Activated CD8-positive, alpha-beta T cell treated with anti-CD3 and anti-CD28 coated beads, Interleukin-2, amount 10 ng/mL, durations not matched to agents 7 days and 5 days (primary cell): ENCODE measurements around the gene SALL1. TPM values are rescaled to one million over a fixed set of nuclear protein-coding genes. Genes with fewer than 3 reads are reported as not detected.
A peak's percentile ranks its signal among the peaks of the same experiment; 100 is the strongest.

Source experiments
- ATAC-seq: fragments of 150-1000 bp; cut with Tn5 transposase; one replicate; pipeline ENCODE4 v1.10.0; 2021; ENCODE audit warnings: moderate library complexity
- CTCF ChIA-PET: fragments of 350-600 bp; sonication (Branson Sonifier 250); formaldehyde crosslinking; loops from one replicate; lab custom pipeline; 2021; ENCODE audit warnings: antibody characterized with exemption; lab: Charles Lee
- POLR2A ChIA-PET: fragments of 350-600 bp; sonication (Branson Sonifier 250); formaldehyde crosslinking; loops from one replicate; lab custom pipeline; 2021; ENCODE audit warnings: antibody characterized with exemption; lab: Charles Lee
- DNase-seq: peaks from one replicate; pipeline ENCODE4 v3.0.0-alpha.2; 2020
- H3K27ac Mint-ChIP-seq: one replicate; pipeline ENCODE4 v1.8.0; 2021; ENCODE audit warnings: mild to moderate bottlenecking, mixed read lengths
- H3K27me3 Mint-ChIP-seq: one replicate; pipeline ENCODE4 v1.8.0; 2021; ENCODE audit warnings: low read depth, mixed read lengths
- H3K36me3 Mint-ChIP-seq: one replicate; pipeline ENCODE4 v1.8.0; 2021; ENCODE audit warnings: low read depth, mixed read lengths
- H3K4me1 Mint-ChIP-seq: one replicate; pipeline ENCODE4 v1.8.0; 2021; ENCODE audit warnings: low read depth, mixed read lengths
- H3K4me3 Mint-ChIP-seq: one replicate; pipeline ENCODE4 v1.8.0; 2021; ENCODE audit warnings: mild to moderate bottlenecking, mixed read lengths
- H3K9me3 Mint-ChIP-seq: one replicate; pipeline ENCODE4 v1.8.0; 2022; ENCODE audit warnings: mixed read lengths; ENCODE audit not compliant: insufficient read depth
- total RNA-seq, 2 experiments: library from RNA; stranded (reverse); gene quantifications; one replicate each; pipeline ENCODE4 v1.2.3, GENCODE V29; 2021

Gene SALL1
- not detected for total RNA-seq

- CTCF ChIA-PET: no interaction called here
- H3K27me3 Mint-ChIP-seq: peaks cover 59% of the 10 kb centered on the region
- peak within 1 kb of the TSS; percentile 43 for H3K27ac Mint-ChIP-seq
- peaks cover 2% of the 10 kb centered on the region for H3K4me1 Mint-ChIP-seq
- H3K9me3 Mint-ChIP-seq: peaks cover 8% of the 10 kb centered on the region
- DNase-seq: no peak
- peak within 1 kb of the TSS; percentile 28 for H3K4me3 Mint-ChIP-seq
- peaks cover 15% of the 10 kb centered on the region for H3K36me3 Mint-ChIP-seq
- POLR2A ChIA-PET: no interaction called here
- ATAC-seq: no peak
These were observed at the start of gene SALL1 for GRCh38 chr16:51150888-51151320. SALL1 (minus strand) TSS chr16:51151270; CDS start chr16:51151241, 29 bp downstream.

- POLR2A ChIA-PET: no interaction called here
- CTCF ChIA-PET: no interaction called here
- ATAC-seq: no peak
- Mint-ChIP-seq H3K9me3 (peaks cover 5% of the 10 kb centered on the region), H3K4me3 (no peak overlapping the region), H3K4me1 (no peaks in the 10 kb centered on the region), H3K36me3 (no peaks in the 10 kb centered on the region), H3K27ac (no peak overlapping the region), H3K27me3 (no peaks in the 10 kb centered on the region)
- no peak for DNase-seq
These were observed 49.7 kb upstream of the SALL1 start for GRCh38 chr16:51200793-51201192.

GRCh38 chr16:51197953-51198748 lies 47.1 kb upstream of the SALL1 start:
- ChIA-PET CTCF (no interaction called here), POLR2A (no interaction called here)
- H3K4me1 Mint-ChIP-seq: no peaks in the 10 kb centered on the region
- H3K4me3 Mint-ChIP-seq: no peak overlapping the region
- H3K27ac Mint-ChIP-seq: no peak overlapping the region
- no peak for ATAC-seq
- H3K9me3 Mint-ChIP-seq: peaks cover 5% of the 10 kb centered on the region
- no peaks in the 10 kb centered on the region for H3K27me3 Mint-ChIP-seq
- no peak for DNase-seq
- H3K36me3 Mint-ChIP-seq: no peaks in the 10 kb centered on the region

GRCh38 chr16:51193879-51194278 lies 42.8 kb upstream of the SALL1 start:
- no peak for ATAC-seq
- Mint-ChIP-seq H3K36me3 (no peaks in the 10 kb centered on the region), H3K4me1 (no peaks in the 10 kb centered on the region), H3K27ac (no peak overlapping the region), H3K27me3 (no peaks in the 10 kb centered on the region), H3K9me3 (no peaks in the 10 kb centered on the region), H3K4me3 (no peak overlapping the region)
- DNase-seq: no peak
- ChIA-PET CTCF (no interaction called here), POLR2A (no interaction called here)

GRCh38 chr16:51184702-51185433 lies 33.8 kb upstream of the SALL1 start:
- no peak for DNase-seq
- ChIA-PET POLR2A (no interaction called here), CTCF (no interaction called here)
- no peaks in the 10 kb centered on the region for H3K27me3 Mint-ChIP-seq
- H3K4me1 Mint-ChIP-seq: no peaks in the 10 kb centered on the region
- H3K4me3 Mint-ChIP-seq: no peak overlapping the region
- H3K27ac Mint-ChIP-seq: no peak overlapping the region
- no peak for ATAC-seq
- H3K36me3 Mint-ChIP-seq: no peaks in the 10 kb centered on the region
- H3K9me3 Mint-ChIP-seq: no peaks in the 10 kb centered on the region

- H3K27me3 Mint-ChIP-seq: no peaks in the 10 kb centered on the region
- POLR2A ChIA-PET: no interaction called here
These were observed 30.4 kb upstream of the SALL1 start for GRCh38 chr16:51181503-51181811.

GRCh38 chr16:51180719-51181502 lies 29.8 kb upstream of the SALL1 start:
- Mint-ChIP-seq H3K27ac (no peak overlapping the region), H3K4me3 (no peak overlapping the region), H3K9me3 (no peaks in the 10 kb centered on the region), H3K36me3 (no peaks in the 10 kb centered on the region), H3K4me1 (no peaks in the 10 kb centered on the region), H3K27me3 (no peaks in the 10 kb centered on the region)
- no peak for ATAC-seq
- no peak for DNase-seq
- ChIA-PET CTCF (no interaction called here), POLR2A (no interaction called here)

More at GRCh38 chr16:51181503-51181811, 30.4 kb upstream of the SALL1 start:
- no peak for ATAC-seq
- DNase-seq: no peak
- Mint-ChIP-seq H3K36me3 (no peaks in the 10 kb centered on the region), H3K4me1 (no peaks in the 10 kb centered on the region), H3K4me3 (no peak overlapping the region), H3K9me3 (no peaks in the 10 kb centered on the region), H3K27ac (no peak overlapping the region)
- CTCF ChIA-PET: no interaction called here

DNA sequence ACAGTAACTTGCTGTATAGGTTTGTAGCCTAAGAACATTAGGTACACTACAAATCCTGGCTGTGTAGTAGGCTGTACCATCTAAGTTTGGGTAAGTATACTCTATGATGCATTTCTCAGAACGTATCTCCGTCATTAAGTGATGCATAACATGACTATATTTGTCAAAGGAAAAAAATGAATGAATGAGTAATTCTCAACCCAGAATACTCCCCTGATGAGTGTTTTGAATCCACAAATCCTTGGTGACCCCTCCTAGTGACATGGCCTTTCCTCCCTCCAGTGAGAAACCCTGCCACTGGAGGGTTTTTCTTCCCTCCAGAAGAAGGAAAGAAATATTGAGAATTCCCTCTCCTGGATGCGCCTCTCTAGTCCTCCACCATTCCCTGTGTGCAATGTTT lies 24.0 kb upstream of the SALL1 start:
- ChIA-PET POLR2A (no interaction called here), CTCF (no interaction called here)
- DNase-seq (no peak), ATAC-seq (no peak)
- Mint-ChIP-seq H3K4me3 (no peak overlapping the region), H3K27ac (no peak overlapping the region), H3K4me1 (no peaks in the 10 kb centered on the region), H3K27me3 (no peaks in the 10 kb centered on the region), H3K36me3 (no peaks in the 10 kb centered on the region), H3K9me3 (no peaks in the 10 kb centered on the region)

DNA sequence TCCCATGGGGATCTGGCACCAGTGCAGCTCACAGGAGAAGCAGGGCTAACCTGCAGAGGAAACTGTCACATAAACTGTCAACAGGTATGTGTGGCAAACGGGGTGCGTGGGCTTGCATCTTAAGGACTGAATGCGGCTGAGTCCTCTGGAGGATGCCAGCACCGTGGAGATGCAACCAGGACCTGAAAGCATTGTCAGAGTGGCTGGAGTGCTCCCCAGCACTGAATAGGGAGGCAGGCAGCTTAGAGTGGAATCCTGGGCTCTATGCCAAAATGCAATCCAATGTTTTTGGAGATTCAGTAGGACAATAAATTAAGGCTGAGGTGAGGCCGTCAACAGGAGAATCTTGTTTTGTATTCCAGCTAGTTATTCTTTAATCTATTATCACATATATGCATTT lies 21.3 kb upstream of the SALL1 start:
- Mint-ChIP-seq H3K9me3 (no peaks in the 10 kb centered on the region), H3K4me1 (no peaks in the 10 kb centered on the region), H3K27me3 (no peaks in the 10 kb centered on the region), H3K36me3 (no peaks in the 10 kb centered on the region), H3K4me3 (no peak overlapping the region), H3K27ac (no peak overlapping the region)
- ChIA-PET CTCF (no interaction called here), POLR2A (no interaction called here)
- ATAC-seq (no peak), DNase-seq (no peak)

GRCh38 chr16:51168755-51169154 lies 17.7 kb upstream of the SALL1 start:
- Mint-ChIP-seq H3K4me1 (no peaks in the 10 kb centered on the region), H3K4me3 (no peak overlapping the region), H3K9me3 (no peaks in the 10 kb centered on the region), H3K27me3 (no peaks in the 10 kb centered on the region), H3K36me3 (no peaks in the 10 kb centered on the region), H3K27ac (no peak overlapping the region)
- POLR2A ChIA-PET: no interaction called here
- DNase-seq (no peak), ATAC-seq (no peak)
- CTCF ChIA-PET: no interaction called here

GRCh38 chr16:51167170-51167895 lies 16.3 kb upstream of the SALL1 start:
- POLR2A ChIA-PET: no interaction called here
- CTCF ChIA-PET: no interaction called here
- H3K36me3 Mint-ChIP-seq: no peaks in the 10 kb centered on the region
- DNase-seq (no peak), ATAC-seq (no peak)
- no peak overlapping the region for H3K27ac Mint-ChIP-seq
- no peak overlapping the region for H3K4me3 Mint-ChIP-seq
- H3K9me3 Mint-ChIP-seq: no peaks in the 10 kb centered on the region
- H3K27me3 Mint-ChIP-seq: no peaks in the 10 kb centered on the region
- H3K4me1 Mint-ChIP-seq: no peaks in the 10 kb centered on the region
